ENCODE measurements around the gene STX11.

Gene STX11

DNA sequence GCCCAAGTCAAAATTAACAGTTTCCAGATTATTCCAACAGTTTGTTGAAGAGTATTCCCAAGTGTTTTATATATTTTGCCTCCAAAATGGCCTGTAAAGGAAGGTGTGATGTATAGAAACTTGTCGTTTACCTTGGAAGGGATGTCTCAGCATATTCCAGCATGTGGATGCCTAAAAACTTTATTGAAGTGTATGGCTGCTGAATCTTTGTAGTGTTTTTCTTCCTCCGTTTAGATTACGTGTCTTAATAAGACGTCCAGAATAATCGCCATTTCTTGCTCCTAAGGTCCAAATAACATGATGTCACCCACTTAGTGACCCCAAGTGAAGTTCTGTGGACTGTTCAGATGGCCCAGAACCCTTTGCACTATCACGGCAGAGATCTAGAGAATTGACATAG lies 37.0 kb upstream of the STX11 start:
- ChIA-PET CTCF (no interaction called here), POLR2A (ENCODE audit: low non-redundant PET) (no interaction called here)
- TF ChIP-seq CTCF (conservative IDR thresholded peaks at IDR 0.05; ENCODE audit: low read depth), result no peak

DNA sequence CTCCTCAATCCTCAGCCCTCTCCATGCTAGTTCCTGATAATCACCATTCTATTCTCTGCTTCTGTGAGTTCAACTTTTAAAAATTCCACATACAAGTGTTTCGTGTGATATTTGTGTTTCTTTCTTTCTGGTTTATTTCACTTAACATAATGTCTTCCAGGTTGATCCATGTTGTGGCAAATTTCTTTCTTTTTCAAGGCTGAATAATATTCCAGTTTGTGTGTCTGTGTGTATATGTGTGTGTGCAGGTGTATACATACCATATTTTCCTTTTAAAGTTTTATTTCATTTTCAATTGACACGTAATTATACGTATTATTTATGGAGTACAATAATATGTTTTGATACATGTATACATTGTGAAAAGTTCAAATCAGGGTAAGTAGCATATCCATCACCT lies 35.1 kb upstream of the STX11 start:
- ChIA-PET CTCF (interaction anchor here (1.0 to 1.1 kb wide), 2 partner anchors 104 to 367 kb away, joined by 3 read pairs; no protein-coding TSS in a partner anchor), POLR2A (ENCODE audit: low non-redundant PET) (no interaction called here)
- no peak for DNase-seq (ENCODE audit: low spot score)
- no peak for TF ChIP-seq CTCF (conservative IDR thresholded peaks at IDR 0.05; ENCODE audit: low read depth)
- H3K27ac ChIP-seq, result no peak overlapping the region

More for the DNA sequence above, 37.0 kb upstream of the STX11 start:
- no peak overlapping the region for H3K27ac ChIP-seq
- no peak for DNase-seq (ENCODE audit: low spot score)

DNA sequence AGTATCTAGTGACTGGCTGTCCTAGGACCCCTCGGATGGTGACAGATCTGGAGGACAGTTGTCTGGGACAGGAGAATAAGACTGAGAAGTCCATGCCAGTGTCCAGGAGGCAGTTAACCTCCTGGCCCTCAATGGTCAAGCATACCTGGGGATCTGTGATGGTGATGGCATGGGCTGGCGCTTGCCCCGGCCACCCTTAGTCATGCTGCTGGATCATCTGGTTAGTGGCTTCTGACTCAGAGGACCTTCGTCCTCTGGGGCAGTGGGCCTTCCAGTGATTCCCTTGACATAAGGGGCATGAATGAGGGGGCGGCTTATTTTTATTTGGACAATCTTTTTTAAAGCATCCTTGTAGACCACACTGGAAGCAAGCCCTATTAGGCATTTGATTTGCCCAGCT lies 30.9 kb upstream of the STX11 start:
- H3K27ac ChIP-seq, result no peak overlapping the region
- TF ChIP-seq CTCF (conservative IDR thresholded peaks at IDR 0.05; ENCODE audit: low read depth), result no peak
- ChIA-PET POLR2A (ENCODE audit: low non-redundant PET) (no interaction called here), CTCF (no interaction called here)
- DNase-seq (ENCODE audit: low spot score), result no peak

GRCh38 chr6:144122861-144123260 lies 27.5 kb upstream of the STX11 start:
- DNase-seq (ENCODE audit: low spot score), result no peak
- TF ChIP-seq CTCF (conservative IDR thresholded peaks at IDR 0.05; ENCODE audit: low read depth), result no peak
- no peak overlapping the region for H3K27ac ChIP-seq
- ChIA-PET POLR2A (ENCODE audit: low non-redundant PET) (interaction anchor here (0.6 kb wide), 1 partner anchor 86 kb away, joined by 3 read pairs; no protein-coding TSS in a partner anchor), CTCF (interaction anchor here (0.5 to 1.0 kb wide), 3 partner anchors 9 to 359 kb away, joined by 3 to 5 read pairs (median 3); no protein-coding TSS in a partner anchor)

DNA sequence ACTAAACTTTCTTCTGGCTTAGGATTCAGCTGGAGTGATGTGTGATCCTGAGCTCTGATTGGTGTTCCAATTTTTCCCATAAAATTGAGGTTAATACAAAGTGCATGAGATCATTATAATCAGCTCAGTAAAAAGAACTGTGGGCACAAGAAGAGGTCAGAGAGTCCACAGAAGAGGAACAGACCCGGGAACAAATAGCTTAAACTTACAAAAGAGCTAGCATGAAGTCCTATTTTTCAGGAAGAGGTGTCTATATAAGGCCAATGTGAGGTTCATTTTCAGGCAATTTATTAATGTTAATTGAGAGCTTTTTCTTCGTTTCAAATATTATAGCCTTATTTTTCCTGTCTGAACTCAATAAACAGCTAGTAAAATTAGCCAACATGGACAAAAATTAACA lies 26.9 kb upstream of the STX11 start:
- TF ChIP-seq CTCF (conservative IDR thresholded peaks at IDR 0.05; ENCODE audit: low read depth), result no peak
- POLR2A ChIA-PET (ENCODE audit: low non-redundant PET), result interaction anchor here (0.6 kb wide), 1 partner anchor 86 kb away, joined by 3 read pairs; no protein-coding TSS in a partner anchor
- no peak for DNase-seq (ENCODE audit: low spot score)
- CTCF ChIA-PET, result interaction anchor here (0.5 to 1.0 kb wide), 4 partner anchors 9 to 359 kb away, joined by 3 to 5 read pairs (median 3); no protein-coding TSS in a partner anchor
- H3K27ac ChIP-seq, result no peak overlapping the region

DNA sequence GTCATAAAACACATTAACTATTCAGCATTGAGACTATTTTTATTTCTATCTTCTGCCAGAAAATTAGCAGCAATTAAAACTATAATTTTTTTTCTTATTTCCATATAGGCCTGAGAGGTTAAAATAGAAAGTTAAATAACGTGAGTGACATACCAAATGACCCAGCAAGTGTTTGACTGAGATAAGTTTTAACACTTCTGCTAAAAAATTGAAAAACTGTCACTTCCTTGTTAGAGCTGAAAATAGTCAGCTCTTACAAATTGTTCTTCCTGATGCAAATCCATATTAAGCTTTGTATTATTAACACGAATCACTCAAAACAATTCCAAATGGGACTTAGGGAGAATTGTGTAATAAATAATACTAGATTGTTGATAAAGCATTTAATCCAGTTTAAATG lies 26.5 kb upstream of the STX11 start:
- TF ChIP-seq CTCF (conservative IDR thresholded peaks at IDR 0.05; ENCODE audit: low read depth), result no peak
- ChIA-PET CTCF (interaction anchor here (0.6 kb wide), 1 partner anchor 298 kb away, joined by 3 read pairs; no protein-coding TSS in a partner anchor), POLR2A (ENCODE audit: low non-redundant PET) (no interaction called here)
- DNase-seq (ENCODE audit: low spot score), result no peak
- H3K27ac ChIP-seq, result no peak overlapping the region

Measured in RWPE1 (cell line).